Activated naive CD8-positive, alpha-beta T cell (primary cell): ENCODE results near the gene SDCBP2.

Experiments
- H3K27ac Mint-ChIP-seq: one replicate; pipeline ENCODE4 v1.8.0; 2021; ENCODE audit warnings: mixed read lengths
- H3K27me3 Mint-ChIP-seq: one replicate; pipeline ENCODE4 v1.8.0; 2021; ENCODE audit warnings: mixed read lengths
- H3K36me3 Mint-ChIP-seq: one replicate; pipeline ENCODE4 v1.8.0; 2021; ENCODE audit warnings: mixed read lengths
- H3K4me1 Mint-ChIP-seq: one replicate; pipeline ENCODE4 v1.8.0; 2021; ENCODE audit warnings: low read depth, mixed read lengths
- H3K4me3 Mint-ChIP-seq: one replicate; pipeline ENCODE4 v1.8.0; 2021; ENCODE audit warnings: mild to moderate bottlenecking, mixed read lengths
- H3K9me3 Mint-ChIP-seq: one replicate; pipeline ENCODE4 v1.8.0; 2021; ENCODE audit warnings: low read depth, mixed read lengths

The SDCBP2 gene

GRCh38 chr20:1317545-1318255 lies 11.2 kb downstream of the SDCBP2 start:
- H3K9me3 Mint-ChIP-seq, result no peaks in the 10 kb centered on the region
- H3K4me1 Mint-ChIP-seq, result peaks cover 3% of the 10 kb centered on the region
- no peaks in the 10 kb centered on the region for H3K27me3 Mint-ChIP-seq
- no peak overlapping the region for H3K4me3 Mint-ChIP-seq
- H3K27ac Mint-ChIP-seq, result no peak overlapping the region
- H3K36me3 Mint-ChIP-seq, result no peaks in the 10 kb centered on the region

GRCh38 chr20:1315804-1316203 lies 13.1 kb downstream of the SDCBP2 start:
- Mint-ChIP-seq H3K27ac (no peak overlapping the region), H3K4me1 (peaks cover 3% of the 10 kb centered on the region), H3K36me3 (no peaks in the 10 kb centered on the region), H3K27me3 (no peaks in the 10 kb centered on the region), H3K9me3 (no peaks in the 10 kb centered on the region), H3K4me3 (no peak overlapping the region)

- Mint-ChIP-seq H3K4me3 (no peak overlapping the region), H3K9me3 (no peaks in the 10 kb centered on the region), H3K27ac (no peak overlapping the region), H3K27me3 (no peaks in the 10 kb centered on the region), H3K36me3 (no peaks in the 10 kb centered on the region), H3K4me1 (peaks cover 3% of the 10 kb centered on the region)
These were observed 15.5 kb downstream of the SDCBP2 start for GRCh38 chr20:1313236-1313964.

GRCh38 chr20:1312904-1313235 lies 16.1 kb downstream of the SDCBP2 start:
- no peaks in the 10 kb centered on the region for H3K27me3 Mint-ChIP-seq
- peaks cover 2% of the 10 kb centered on the region for H3K4me1 Mint-ChIP-seq
- H3K27ac Mint-ChIP-seq, result no peak overlapping the region
- no peaks in the 10 kb centered on the region for H3K9me3 Mint-ChIP-seq
- H3K36me3 Mint-ChIP-seq, result no peaks in the 10 kb centered on the region
- H3K4me3 Mint-ChIP-seq, result no peak overlapping the region

GRCh38 chr20:1312308-1312707 lies 16.6 kb downstream of the SDCBP2 start:
- Mint-ChIP-seq H3K4me1 (peaks cover 2% of the 10 kb centered on the region), H3K27ac (no peak overlapping the region), H3K27me3 (no peaks in the 10 kb centered on the region)

GRCh38 chr20:1310506-1311190 lies 18.3 kb downstream of the SDCBP2 start:
- H3K9me3 Mint-ChIP-seq, result no peaks in the 10 kb centered on the region
- peaks cover 2% of the 10 kb centered on the region for H3K4me1 Mint-ChIP-seq
- H3K36me3 Mint-ChIP-seq, result no peaks in the 10 kb centered on the region
- H3K4me3 Mint-ChIP-seq, result no peak overlapping the region
- H3K27me3 Mint-ChIP-seq, result no peaks in the 10 kb centered on the region
- no peak overlapping the region for H3K27ac Mint-ChIP-seq

More at GRCh38 chr20:1312308-1312707, 16.6 kb downstream of the SDCBP2 start:
- no peaks in the 10 kb centered on the region for H3K9me3 Mint-ChIP-seq
- H3K36me3 Mint-ChIP-seq, result no peaks in the 10 kb centered on the region
- no peak overlapping the region for H3K4me3 Mint-ChIP-seq

GRCh38 chr20:1310071-1310470 lies 18.9 kb downstream of the SDCBP2 start:
- no peak overlapping the region for H3K4me3 Mint-ChIP-seq
- H3K36me3 Mint-ChIP-seq, result no peaks in the 10 kb centered on the region
- no peaks in the 10 kb centered on the region for H3K9me3 Mint-ChIP-seq
- H3K27me3 Mint-ChIP-seq, result no peaks in the 10 kb centered on the region
- peaks cover 2% of the 10 kb centered on the region for H3K4me1 Mint-ChIP-seq
- no peak overlapping the region for H3K27ac Mint-ChIP-seq

GRCh38 chr20:1309439-1309847 lies 19.5 kb downstream of the SDCBP2 start:
- Mint-ChIP-seq H3K36me3 (no peaks in the 10 kb centered on the region), H3K27me3 (no peaks in the 10 kb centered on the region), H3K4me1 (peaks cover 2% of the 10 kb centered on the region), H3K9me3 (no peaks in the 10 kb centered on the region), H3K27ac (no peak overlapping the region), H3K4me3 (no peak overlapping the region)

GRCh38 chr20:1308702-1309095 lies 20.2 kb downstream of the SDCBP2 start:
- Mint-ChIP-seq H3K27ac (peak overlapping the region; percentile 10), H3K27me3 (no peaks in the 10 kb centered on the region), H3K4me3 (no peak overlapping the region), H3K9me3 (no peaks in the 10 kb centered on the region), H3K4me1 (peaks cover under 1% of the 10 kb centered on the region), H3K36me3 (no peaks in the 10 kb centered on the region)

GRCh38 chr20:1308067-1308701 lies 20.8 kb downstream of the SDCBP2 start:
- H3K27me3 Mint-ChIP-seq, result no peaks in the 10 kb centered on the region
- no peak overlapping the region for H3K4me3 Mint-ChIP-seq
- no peaks in the 10 kb centered on the region for H3K4me1 Mint-ChIP-seq
- peak overlapping the region; percentile 10 for H3K27ac Mint-ChIP-seq
- no peaks in the 10 kb centered on the region for H3K9me3 Mint-ChIP-seq
- no peaks in the 10 kb centered on the region for H3K36me3 Mint-ChIP-seq

- Mint-ChIP-seq H3K27ac (no peak overlapping the region), H3K4me3 (no peak overlapping the region), H3K36me3 (no peaks in the 10 kb centered on the region), H3K27me3 (no peaks in the 10 kb centered on the region), H3K9me3 (no peaks in the 10 kb centered on the region), H3K4me1 (no peaks in the 10 kb centered on the region)
These were observed 21.4 kb downstream of the SDCBP2 start for GRCh38 chr20:1307571-1307971.

GRCh38 chr20:1307171-1307570 lies 21.8 kb downstream of the SDCBP2 start:
- no peaks in the 10 kb centered on the region for H3K36me3 Mint-ChIP-seq
- no peaks in the 10 kb centered on the region for H3K27me3 Mint-ChIP-seq
- H3K4me3 Mint-ChIP-seq, result no peak overlapping the region
- H3K4me1 Mint-ChIP-seq, result no peaks in the 10 kb centered on the region
- H3K9me3 Mint-ChIP-seq, result no peaks in the 10 kb centered on the region
- H3K27ac Mint-ChIP-seq, result no peak overlapping the region

GRCh38 chr20:1306316-1307135 lies 22.4 kb downstream of the SDCBP2 start:
- Mint-ChIP-seq H3K4me3 (no peak overlapping the region), H3K27ac (no peak overlapping the region)

GRCh38 chr20:1305712-1306111 lies 23.2 kb downstream of the SDCBP2 start:
- Mint-ChIP-seq H3K36me3 (no peaks in the 10 kb centered on the region), H3K27me3 (no peaks in the 10 kb centered on the region), H3K4me3 (no peak overlapping the region), H3K27ac (no peak overlapping the region), H3K4me1 (peaks cover 7% of the 10 kb centered on the region), H3K9me3 (no peaks in the 10 kb centered on the region)

More at GRCh38 chr20:1306316-1307135, 22.4 kb downstream of the SDCBP2 start:
- Mint-ChIP-seq H3K4me1 (no peaks in the 10 kb centered on the region), H3K36me3 (no peaks in the 10 kb centered on the region), H3K9me3 (no peaks in the 10 kb centered on the region), H3K27me3 (no peaks in the 10 kb centered on the region)
